ENCODE measurements around the gene GBA2.

The GBA2 gene

GRCh38 chr9:35749515-35750255 lies 657 bp upstream of the GBA2 start:
- Mint-ChIP-seq H3K27me3 (ENCODE audit: low read depth, poor library complexity) (peaks cover 8% of the 10 kb centered on the region), H3K9me3 (no peaks in the 10 kb centered on the region), H3K4me3 (peak overlapping the region; percentile 95), H3K27ac (no peak overlapping the region), H3K4me1 (peaks cover 40% of the 10 kb centered on the region), H3K36me3 (ENCODE audit: low read depth) (peaks cover 41% of the 10 kb centered on the region)
- TF ChIP-seq CTCF (IDR thresholded peaks at IDR 0.05) = no peak
- DNase-seq = peak; percentile 42

- no peaks in the 10 kb centered on the region for H3K9me3 Mint-ChIP-seq
- no peak for TF ChIP-seq CTCF (IDR thresholded peaks at IDR 0.05)
- peak overlapping the region; percentile 92 for H3K4me3 Mint-ChIP-seq
- H3K27me3 Mint-ChIP-seq (ENCODE audit: low read depth, poor library complexity) = peaks cover 8% of the 10 kb centered on the region
- peaks cover 41% of the 10 kb centered on the region for H3K36me3 Mint-ChIP-seq (ENCODE audit: low read depth)
- H3K4me1 Mint-ChIP-seq = peaks cover 40% of the 10 kb centered on the region
- no peak for DNase-seq
- H3K27ac Mint-ChIP-seq = no peak overlapping the region
Observed at GRCh38 chr9:35748242-35748857, 678 bp downstream of the GBA2 start.

GRCh38 chr9:35746583-35746982 lies 2.4 kb downstream of the GBA2 start:
- TF ChIP-seq CTCF (IDR thresholded peaks at IDR 0.05) = no peak
- Mint-ChIP-seq H3K27ac (peak overlapping the region; percentile 39), H3K27me3 (ENCODE audit: low read depth, poor library complexity) (peaks cover 10% of the 10 kb centered on the region), H3K4me3 (peak overlapping the region; percentile 92), H3K36me3 (ENCODE audit: low read depth) (peaks cover 41% of the 10 kb centered on the region), H3K4me1 (peaks cover 40% of the 10 kb centered on the region), H3K9me3 (no peaks in the 10 kb centered on the region)
- DNase-seq = no peak

- Mint-ChIP-seq H3K36me3 (ENCODE audit: low read depth) (peaks cover 36% of the 10 kb centered on the region), H3K4me1 (peaks cover 40% of the 10 kb centered on the region), H3K4me3 (peak overlapping the region; percentile 92), H3K27me3 (ENCODE audit: low read depth, poor library complexity) (peaks cover 10% of the 10 kb centered on the region), H3K9me3 (no peaks in the 10 kb centered on the region), H3K27ac (no peak overlapping the region)
- TF ChIP-seq CTCF (IDR thresholded peaks at IDR 0.05) = no peak
- no peak for DNase-seq
Observed at GRCh38 chr9:35745569-35745968, 3.5 kb downstream of the GBA2 start.

- H3K36me3 Mint-ChIP-seq (ENCODE audit: low read depth) = peaks cover 41% of the 10 kb centered on the region
- H3K4me3 Mint-ChIP-seq = no peak overlapping the region
- DNase-seq = no peak
- peaks cover 29% of the 10 kb centered on the region for H3K4me1 Mint-ChIP-seq
- H3K9me3 Mint-ChIP-seq = no peaks in the 10 kb centered on the region
- H3K27ac Mint-ChIP-seq = no peak overlapping the region
- TF ChIP-seq CTCF (IDR thresholded peaks at IDR 0.05) = no peak
- H3K27me3 Mint-ChIP-seq (ENCODE audit: low read depth, poor library complexity) = peaks cover 10% of the 10 kb centered on the region
Observed at GRCh38 chr9:35743880-35744518, 5.0 kb downstream of the GBA2 start.

Measured in nephron progenitor cell (in vitro differentiated cells).